Ishikawa (cell line): Measurements from ENCODE around the gene GNAT3.

Experiments
- EGR1 ChIP-seq: IDR thresholded peaks from 2 replicates; pipeline ENCODE4 v1.6.1; 2012
- EP300 ChIP-seq: IDR thresholded peaks from 2 replicates; pipeline ENCODE4 v1.6.1; 2012; ENCODE audit warnings: borderline replicate concordance
- REST ChIP-seq: IDR thresholded peaks from 2 replicates; pipeline ENCODE4 v1.6.1; 2012; ENCODE audit warnings: low read depth, mild to moderate bottlenecking
- TAF1 ChIP-seq: IDR thresholded peaks from 2 replicates; pipeline ENCODE4 v1.6.1; 2012; ENCODE audit warnings: low read depth, mild to moderate bottlenecking

DNA sequence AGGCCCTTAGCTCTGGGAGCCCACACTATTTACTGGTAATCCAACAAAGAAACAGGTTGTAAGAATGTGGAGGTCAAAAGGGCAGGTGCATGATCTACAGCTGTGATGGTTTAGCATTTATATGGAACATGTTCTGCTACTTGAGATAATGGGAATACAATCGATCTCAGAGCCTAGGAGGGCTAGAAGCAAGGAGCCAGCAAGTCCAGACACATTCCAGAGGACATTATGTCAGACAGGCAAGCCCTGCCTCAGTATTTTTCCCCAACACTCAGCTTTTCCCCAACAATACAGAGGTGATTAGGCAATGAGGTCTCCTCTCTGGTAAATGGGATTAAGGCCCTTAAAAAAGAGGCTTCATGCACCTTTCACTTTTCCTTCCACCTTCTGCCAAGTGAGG, 21.4 kb upstream of the GNAT3 start:
- TF ChIP-seq EP300 (no peak), EGR1 (no peak), REST (no peak), TAF1 (no peak)
